Neural cell (in vitro differentiated cells): ENCODE data around the gene POLR3E. TPM values are rescaled to one million over a fixed set of nuclear protein-coding genes. Genes with fewer than 3 reads are reported as not detected.
"Not testable (repeated sequence)": the region's sequence is repeated elsewhere in the genome, so short reads cannot be mapped to it uniquely, and the experiment has no call there.

Experiments
- H2AFZ ChIP-seq: fragments of 200-600, 300-800 bp; sonication (generic), shearing (Covaris generic); 2 replicates; pipeline ENCODE4 v1.6.0; 2014; ENCODE audit warnings: low read depth, mild to moderate bottlenecking, antibody characterized with exemption, low read length, moderate library complexity
- H3F3A ChIP-seq: fragments of 200-600 bp; shearing (Covaris generic); 2 replicates; pipeline ENCODE4 v1.6.1; 2016; ENCODE audit warnings: mild to moderate bottlenecking, moderate library complexity, mixed read lengths, antibody characterized with exemption, low read length; ENCODE audit not compliant: insufficient read depth, poor library complexity, severe bottlenecking
- H3K27ac ChIP-seq: fragments of 200-600, 300-800 bp; sonication (generic), shearing (Covaris generic); 2 replicates; pipeline ENCODE4 v1.5.1; 2014; ENCODE audit warnings: mild to moderate bottlenecking, low read length, moderate library complexity
- H3K27me3 ChIP-seq: fragments of 300-800, 200-600 bp; sonication (generic), shearing (Covaris generic); 2 replicates; pipeline ENCODE4 v1.6.0; 2014; ENCODE audit warnings: mild to moderate bottlenecking, low read depth, low read length, moderate library complexity; ENCODE audit not compliant: insufficient read depth
- H3K36me3 ChIP-seq: fragments of 300-800, 200-600 bp; sonication (generic), shearing (Covaris generic); 2 replicates; pipeline ENCODE4 v1.5.1; 2014; ENCODE audit warnings: mild to moderate bottlenecking, antibody characterized with exemption, low read length, moderate library complexity; ENCODE audit not compliant: insufficient read depth
- H3K4me2 ChIP-seq: fragments of 300-800, 200-600 bp; sonication (generic), shearing (Covaris generic); 2 replicates; pipeline ENCODE4 v1.6.0; 2014; ENCODE audit warnings: mild to moderate bottlenecking, low read length
- H3K4me3 ChIP-seq: fragments of 300-800, 200-600 bp; sonication (generic), shearing (Covaris generic); 2 replicates; pipeline ENCODE4 v1.5.1; 2014; ENCODE audit warnings: mild to moderate bottlenecking, low read length, moderate library complexity
- H3K79me2 ChIP-seq: fragments of 200-600 bp; shearing (Covaris generic); replicated peaks from 2 replicates; pipeline ENCODE4 v1.6.0; 2014; ENCODE audit warnings: mild to moderate bottlenecking, low read length, moderate library complexity; ENCODE audit not compliant: insufficient read depth
- H3K9ac ChIP-seq: fragments of 300-800, 200-600 bp; sonication (generic), shearing (Covaris generic); 2 replicates; pipeline ENCODE4 v1.6.1; 2016; ENCODE audit warnings: mild to moderate bottlenecking, low read length, mixed read lengths
- H3K9me2 ChIP-seq: fragments of 200-600 bp; shearing (Covaris generic); 2 replicates; pipeline ENCODE4 v1.6.1; 2016; ENCODE audit warnings: mild to moderate bottlenecking, low read length, mixed read lengths; ENCODE audit not compliant: insufficient read depth
- H3K9me3 ChIP-seq: fragments of 200-600, 300-800 bp; sonication (generic), shearing (Covaris generic); 2 replicates; pipeline ENCODE4 v1.6.1; 2016; ENCODE audit warnings: mild to moderate bottlenecking, mixed run types, low read length, moderate library complexity, mixed read lengths
- H4K20me1 ChIP-seq: fragments of 200-600 bp; shearing (Covaris generic); 2 replicates; pipeline ENCODE4 v1.6.1; 2016; ENCODE audit warnings: mild to moderate bottlenecking, mixed run types; ENCODE audit not compliant: insufficient read depth
- EP300 ChIP-seq: fragments of 450-650 bp; conservative IDR thresholded peaks from 2 replicates; pipeline ENCODE4 v1.6.1; 2014; ENCODE audit warnings: antibody characterized with exemption, mild to moderate bottlenecking, moderate library complexity; ENCODE audit not compliant: poor library complexity, severe bottlenecking
- EZH2 ChIP-seq: fragments of 200-600, 300-800 bp; shearing (Covaris generic), sonication (generic); IDR thresholded peaks from 2 replicates; pipeline ENCODE4 v1.6.1; 2014; ENCODE audit warnings: antibody characterized with exemption, low read length, borderline replicate concordance, mild to moderate bottlenecking; ENCODE audit not compliant: insufficient read depth, poor library complexity, severe bottlenecking
- MXI1 ChIP-seq: fragments of 450-650 bp; conservative IDR thresholded peaks from 2 replicates; pipeline ENCODE4 v1.6.1; 2014; ENCODE audit warnings: antibody characterized with exemption, mild to moderate bottlenecking; ENCODE audit not compliant: poor library complexity, severe bottlenecking
- POLR2AphosphoS5 ChIP-seq: IDR thresholded peaks from 2 replicates; pipeline ENCODE4 v1.6.1; 2012
- RAD21 ChIP-seq: fragments of 450-650 bp; conservative IDR thresholded peaks from 2 replicates; pipeline ENCODE4 v1.6.1; 2014; ENCODE audit warnings: antibody characterized with exemption, mild to moderate bottlenecking, moderate library complexity
- SMC3 ChIP-seq: fragments of 450-650 bp; conservative IDR thresholded peaks from 2 replicates; pipeline ENCODE4 v1.6.1; 2014; ENCODE audit warnings: antibody characterized with exemption, mild to moderate bottlenecking, moderate library complexity; ENCODE audit not compliant: poor library complexity
- TAF1 ChIP-seq: IDR thresholded peaks from 2 replicates; pipeline ENCODE4 v1.6.1; 2012; ENCODE audit warnings: low read depth
- polyA plus RNA-seq: library from polyadenylated mRNA; depleted of rRNA; stranded (reverse); fragments of >200 nt; gene quantifications from 2 replicates; pipeline ENCODE4 v1.2.3, GENCODE V29; 2014
- TF ChIP-seq, protein P1 (sequence below): IDR thresholded peaks from 2 replicates; pipeline ENCODE4 v1.6.1; 2012; ENCODE audit warnings: borderline replicate concordance
- TF ChIP-seq, protein P2 (sequence below): fragments of 450-650 bp; IDR thresholded peaks from 2 replicates; pipeline ENCODE4 v1.5.1; 2014; ENCODE audit warnings: antibody characterized with exemption, mild to moderate bottlenecking, moderate library complexity; ENCODE audit not compliant: poor library complexity, severe bottlenecking

The POLR3E gene
- polyA plus RNA-seq, 1 donor from 2014 or later, result 47.4 TPM

DNA sequence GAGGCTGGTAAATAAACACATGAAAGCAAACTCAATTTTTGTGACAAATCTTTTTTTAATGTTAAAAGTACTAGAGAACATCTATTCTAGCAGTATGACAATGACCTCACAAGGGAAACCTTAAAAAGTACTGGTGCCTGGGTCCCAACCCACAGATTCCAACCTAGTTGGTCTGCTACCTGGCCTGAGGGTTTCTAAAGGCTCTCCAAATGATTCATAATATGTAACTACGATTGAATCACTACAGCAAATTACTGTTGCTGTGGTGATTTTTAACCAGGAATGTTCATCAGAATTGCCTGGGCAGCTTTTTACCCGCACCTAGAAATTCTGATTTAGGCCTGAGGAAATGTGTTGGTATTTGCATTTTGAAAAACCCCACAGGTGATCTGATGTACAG lies 51.1 kb downstream of the POLR3E start:
- TF ChIP-seq MXI1, result no peak
- no peak for TF ChIP-seq POLR2AphosphoS5
- TF ChIP-seq, protein P1, sequence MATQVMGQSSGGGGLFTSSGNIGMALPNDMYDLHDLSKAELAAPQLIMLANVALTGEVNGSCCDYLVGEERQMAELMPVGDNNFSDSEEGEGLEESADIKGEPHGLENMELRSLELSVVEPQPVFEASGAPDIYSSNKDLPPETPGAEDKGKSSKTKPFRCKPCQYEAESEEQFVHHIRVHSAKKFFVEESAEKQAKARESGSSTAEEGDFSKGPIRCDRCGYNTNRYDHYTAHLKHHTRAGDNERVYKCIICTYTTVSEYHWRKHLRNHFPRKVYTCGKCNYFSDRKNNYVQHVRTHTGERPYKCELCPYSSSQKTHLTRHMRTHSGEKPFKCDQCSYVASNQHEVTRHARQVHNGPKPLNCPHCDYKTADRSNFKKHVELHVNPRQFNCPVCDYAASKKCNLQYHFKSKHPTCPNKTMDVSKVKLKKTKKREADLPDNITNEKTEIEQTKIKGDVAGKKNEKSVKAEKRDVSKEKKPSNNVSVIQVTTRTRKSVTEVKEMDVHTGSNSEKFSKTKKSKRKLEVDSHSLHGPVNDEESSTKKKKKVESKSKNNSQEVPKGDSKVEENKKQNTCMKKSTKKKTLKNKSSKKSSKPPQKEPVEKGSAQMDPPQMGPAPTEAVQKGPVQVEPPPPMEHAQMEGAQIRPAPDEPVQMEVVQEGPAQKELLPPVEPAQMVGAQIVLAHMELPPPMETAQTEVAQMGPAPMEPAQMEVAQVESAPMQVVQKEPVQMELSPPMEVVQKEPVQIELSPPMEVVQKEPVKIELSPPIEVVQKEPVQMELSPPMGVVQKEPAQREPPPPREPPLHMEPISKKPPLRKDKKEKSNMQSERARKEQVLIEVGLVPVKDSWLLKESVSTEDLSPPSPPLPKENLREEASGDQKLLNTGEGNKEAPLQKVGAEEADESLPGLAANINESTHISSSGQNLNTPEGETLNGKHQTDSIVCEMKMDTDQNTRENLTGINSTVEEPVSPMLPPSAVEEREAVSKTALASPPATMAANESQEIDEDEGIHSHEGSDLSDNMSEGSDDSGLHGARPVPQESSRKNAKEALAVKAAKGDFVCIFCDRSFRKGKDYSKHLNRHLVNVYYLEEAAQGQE, result no peak
- TF ChIP-seq EP300, result no peak
- TF ChIP-seq, protein P2, sequence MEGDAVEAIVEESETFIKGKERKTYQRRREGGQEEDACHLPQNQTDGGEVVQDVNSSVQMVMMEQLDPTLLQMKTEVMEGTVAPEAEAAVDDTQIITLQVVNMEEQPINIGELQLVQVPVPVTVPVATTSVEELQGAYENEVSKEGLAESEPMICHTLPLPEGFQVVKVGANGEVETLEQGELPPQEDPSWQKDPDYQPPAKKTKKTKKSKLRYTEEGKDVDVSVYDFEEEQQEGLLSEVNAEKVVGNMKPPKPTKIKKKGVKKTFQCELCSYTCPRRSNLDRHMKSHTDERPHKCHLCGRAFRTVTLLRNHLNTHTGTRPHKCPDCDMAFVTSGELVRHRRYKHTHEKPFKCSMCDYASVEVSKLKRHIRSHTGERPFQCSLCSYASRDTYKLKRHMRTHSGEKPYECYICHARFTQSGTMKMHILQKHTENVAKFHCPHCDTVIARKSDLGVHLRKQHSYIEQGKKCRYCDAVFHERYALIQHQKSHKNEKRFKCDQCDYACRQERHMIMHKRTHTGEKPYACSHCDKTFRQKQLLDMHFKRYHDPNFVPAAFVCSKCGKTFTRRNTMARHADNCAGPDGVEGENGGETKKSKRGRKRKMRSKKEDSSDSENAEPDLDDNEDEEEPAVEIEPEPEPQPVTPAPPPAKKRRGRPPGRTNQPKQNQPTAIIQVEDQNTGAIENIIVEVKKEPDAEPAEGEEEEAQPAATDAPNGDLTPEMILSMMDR, result no peak
- TF ChIP-seq RAD21, result no peak
- no peak for TF ChIP-seq TAF1
- no peak for TF ChIP-seq SMC3
- no peak for TF ChIP-seq EZH2
- no peak overlapping the region for H3K9ac ChIP-seq
- no peaks in the 10 kb centered on the region for H3K9me2 ChIP-seq
- no peaks in the 10 kb centered on the region for H3K36me3 ChIP-seq
- no peaks in the 10 kb centered on the region for H4K20me1 ChIP-seq
- no peaks in the 10 kb centered on the region for H3K27me3 ChIP-seq
- H3K9me3 ChIP-seq, result no peaks in the 10 kb centered on the region
- no peaks in the 10 kb centered on the region for H3F3A ChIP-seq
- no peak overlapping the region for H2AFZ ChIP-seq
- no peak overlapping the region for H3K4me2 ChIP-seq
- H3K27ac ChIP-seq, result no peak overlapping the region
- H3K4me3 ChIP-seq, result no peak overlapping the region
- no peaks in the 10 kb centered on the region for H3K79me2 ChIP-seq

DNA sequence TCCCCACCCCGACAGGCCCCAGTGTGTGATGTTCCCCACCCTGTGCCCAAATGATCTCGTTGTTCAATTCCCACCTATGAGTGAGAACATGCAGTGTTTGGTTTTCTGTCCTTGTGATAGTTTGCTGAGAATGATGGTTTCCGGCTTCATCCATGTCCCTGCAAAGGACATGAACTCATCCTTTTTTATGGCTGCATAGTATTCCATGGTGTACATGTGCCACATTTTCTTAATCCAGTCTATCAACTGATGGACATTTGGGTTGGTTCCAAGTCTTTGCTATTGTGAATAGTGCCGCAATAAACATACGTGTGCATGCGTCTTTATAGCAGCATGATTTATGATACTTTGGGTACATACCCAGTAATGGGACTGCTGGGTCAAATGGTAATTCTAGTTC lies 53.8 kb downstream of the POLR3E start:
- not testable (repeated sequence) for H3K9ac ChIP-seq, H3K36me3 ChIP-seq, H3K9me2 ChIP-seq, H3K27ac ChIP-seq, H3K9me3 ChIP-seq, H3K27me3 ChIP-seq, H2AFZ ChIP-seq, H3K4me2 ChIP-seq, H3K79me2 ChIP-seq, H3K4me3 ChIP-seq, H4K20me1 ChIP-seq, H3F3A ChIP-seq

DNA sequence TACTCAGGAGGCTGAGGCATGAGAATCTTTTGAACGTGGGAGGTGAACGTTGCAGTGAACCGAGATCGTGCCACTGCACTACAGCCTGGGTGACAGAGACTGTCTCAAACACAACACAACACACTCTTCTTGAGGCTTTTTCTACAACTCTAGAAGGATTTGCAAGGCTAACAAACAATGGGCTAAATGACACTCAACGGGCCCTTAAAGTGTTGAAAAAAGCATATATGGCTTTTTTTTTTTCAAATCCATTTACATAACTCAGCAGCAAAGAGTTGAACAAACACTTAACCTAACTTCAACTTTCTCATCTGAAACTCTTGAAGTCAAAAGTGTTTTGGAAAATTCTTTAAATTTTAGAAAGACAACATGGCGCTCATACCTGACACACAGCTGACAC lies 54.9 kb downstream of the POLR3E start:
- Histone ChIP-seq H3K36me3 (no peaks in the 10 kb centered on the region), H2AFZ (no peak overlapping the region), H3K27me3 (no peaks in the 10 kb centered on the region), H4K20me1 (no peaks in the 10 kb centered on the region), H3K79me2 (no peaks in the 10 kb centered on the region), H3K9me3 (no peaks in the 10 kb centered on the region), H3K27ac (no peak overlapping the region), H3K9me2 (no peaks in the 10 kb centered on the region), H3K4me2 (no peak overlapping the region), H3K9ac (no peak overlapping the region), H3K4me3 (no peak overlapping the region), H3F3A (no peaks in the 10 kb centered on the region)
- no peak for TF ChIP-seq TAF1
- TF ChIP-seq EP300, result no peak
- no peak for TF ChIP-seq EZH2
- TF ChIP-seq SMC3, result no peak
- no peak for TF ChIP-seq RAD21
- TF ChIP-seq, protein P2, result no peak
- no peak for TF ChIP-seq MXI1
